HCT116 (cell line): Measurements from ENCODE around the gene ESYT1.

Experiments used
- CTCF ChIP-seq, 3 experiments: fragments of 200-600 bp in 1 of 3; sonication (generic) in 1 of 3; IDR thresholded peaks in 2 of 3; conservative IDR thresholded peaks in 1 of 3; 2 replicates each; pipeline ENCODE4 v1.5.1; 2012 to 2017; ENCODE audit warnings: low read depth in 2 of 3, low read length in 2 of 3, antibody characterized with exemption in 1 of 3, borderline replicate concordance in 1 of 3, control low read depth in 1 of 3, mild to moderate bottlenecking in 1 of 3, mixed read lengths in 1 of 3, mixed run types in 1 of 3, moderate library complexity in 1 of 3; ENCODE audit not compliant: insufficient read depth in 1 of 3
- EZH2 ChIP-seq: fragments of 200-600 bp; sonication (generic); IDR thresholded peaks from 2 replicates; pipeline ENCODE4 v1.6.1; 2017; ENCODE audit warnings: antibody characterized with exemption, mixed run types
- FOSL1 ChIP-seq: IDR thresholded peaks from 2 replicates; pipeline ENCODE4 v1.6.1; 2012; ENCODE audit warnings: low read depth
- JUND ChIP-seq: IDR thresholded peaks from 2 replicates; pipeline ENCODE4 v1.6.1; 2012
- POLR2A ChIP-seq: IDR thresholded peaks from 2 replicates; pipeline ENCODE4 v1.7.0; 2011; ENCODE audit warnings: borderline replicate concordance; ENCODE audit not compliant: insufficient read depth, insufficient read length; ENCODE audit errors: extremely low read depth

GRCh38 chr12:56119361-56119796, 8.7 kb upstream of the ESYT1 start:
- TF ChIP-seq POLR2A (no peak), CTCF (IDR thresholded peaks at IDR 0.05 in 2 of 3, conservative IDR thresholded peaks at IDR 0.05 in 1 of 3; ENCODE audit: borderline replicate concordance in 1 of 3, insufficient read depth in 1 of 3, low read depth in 2 of 3, low read length in 2 of 3) (peak in 2 of 3 experiments; percentile 77 to 84; a peak in 4 of 6 replicates), JUND (no peak), FOSL1 (no peak), EZH2 (no peak)
